ENCODE results near the gene LMX1B.

LMX1B gene

DNA sequence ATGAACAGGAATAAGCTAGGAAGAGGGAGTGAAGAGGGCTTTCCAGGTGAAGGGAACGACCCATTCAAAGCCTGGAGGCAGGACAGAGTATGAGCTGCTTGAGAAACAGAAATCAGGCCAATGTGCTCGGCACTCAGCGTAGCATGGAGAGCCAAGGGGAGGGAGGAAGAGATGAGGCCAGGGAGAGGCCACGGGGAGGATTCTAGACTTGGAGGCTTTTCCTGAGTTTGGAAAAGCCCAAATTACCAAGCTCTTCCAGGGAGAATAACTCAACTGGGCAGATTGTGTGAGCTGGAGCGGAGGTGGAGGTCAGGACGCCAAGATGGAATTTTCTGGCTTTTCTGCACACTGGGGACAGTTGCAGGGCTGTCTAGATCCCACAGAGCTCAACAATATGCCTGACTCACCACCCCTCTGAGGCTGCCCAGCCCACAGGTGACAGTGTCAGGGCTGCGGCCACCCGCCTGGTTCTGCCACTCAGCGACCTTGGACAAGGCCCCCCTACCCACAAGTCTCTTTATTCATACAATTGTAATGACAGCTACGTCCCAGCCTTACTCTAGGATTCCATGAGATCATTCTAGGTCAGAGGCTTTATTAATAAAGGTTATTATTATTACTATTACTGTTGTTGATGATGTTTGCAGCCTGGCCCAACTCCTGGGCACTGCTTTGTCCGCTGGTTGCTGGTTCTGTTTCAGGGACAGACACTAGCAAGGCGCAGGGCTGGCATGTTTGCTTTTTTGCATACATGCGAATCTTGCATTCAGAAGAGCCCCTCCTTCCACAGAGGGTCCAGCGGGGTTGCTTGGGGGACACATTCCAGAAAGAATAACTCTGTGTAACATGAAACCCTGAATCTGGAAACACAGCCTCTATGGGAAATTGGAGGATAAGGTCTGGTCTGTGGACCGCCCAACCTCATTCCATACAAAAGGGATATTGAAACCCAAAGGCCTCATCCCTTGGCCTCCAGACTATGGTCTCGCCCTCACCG lies 9.4 kb upstream of the LMX1B start:
- POLR2A ChIA-PET, result interaction anchor here (0.5 to 1.5 kb wide), 2 partner anchors 9 to 1377 kb away, joined by 3 to 6 read pairs; partner anchors contain the start of gene LMX1B
- CTCF ChIA-PET, result interaction anchor here (0.6 to 2.1 kb wide), 10 partner anchors 9 to 177 kb away, joined by 3 to 12 read pairs (median 5); partner anchors contain the start of gene LMX1B
- peaks cover 0 to 13% of the 10 kb centered on the region in 2 experiments; a peak in 2 of 3 replicates for H3K36me3 ChIP-seq (ENCODE audit: control insufficient read depth in 2 of 2, insufficient read depth in 1 of 2, low read length in 2 of 2)
- TF ChIP-seq, protein P1, sequence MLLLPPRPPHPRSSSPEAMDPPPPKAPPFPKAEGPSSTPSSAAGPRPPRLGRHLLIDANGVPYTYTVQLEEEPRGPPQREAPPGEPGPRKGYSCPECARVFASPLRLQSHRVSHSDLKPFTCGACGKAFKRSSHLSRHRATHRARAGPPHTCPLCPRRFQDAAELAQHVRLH (tag by site-specific recombination; IDR thresholded peaks at IDR 0.05), result no peak
- TF ChIP-seq ZNF624 (tag by site-specific recombination; IDR thresholded peaks at IDR 0.05) (no peak), OVOL3 (tag by site-specific recombination; IDR thresholded peaks at IDR 0.05) (no peak), ZNF629 (tag by site-specific recombination; IDR thresholded peaks at IDR 0.05) (no peak), AEBP2 (tag by site-specific recombination; IDR thresholded peaks at IDR 0.05; ENCODE audit: borderline replicate concordance) (no peak), ZBTB21 (tag by site-specific recombination; IDR thresholded peaks at IDR 0.05) (no peak), KLF9 (tag by site-specific recombination; IDR thresholded peaks at IDR 0.05; ENCODE audit: low read depth) (no peak), ZBTB6 (tag by site-specific recombination; IDR thresholded peaks at IDR 0.05) (no peak), ZNF416 (tag by site-specific recombination; IDR thresholded peaks at IDR 0.05) (no peak), ZNF221 (tag by site-specific recombination; IDR thresholded peaks at IDR 0.05; ENCODE audit: borderline replicate concordance) (no peak)
- TF ChIP-seq, protein P2, sequence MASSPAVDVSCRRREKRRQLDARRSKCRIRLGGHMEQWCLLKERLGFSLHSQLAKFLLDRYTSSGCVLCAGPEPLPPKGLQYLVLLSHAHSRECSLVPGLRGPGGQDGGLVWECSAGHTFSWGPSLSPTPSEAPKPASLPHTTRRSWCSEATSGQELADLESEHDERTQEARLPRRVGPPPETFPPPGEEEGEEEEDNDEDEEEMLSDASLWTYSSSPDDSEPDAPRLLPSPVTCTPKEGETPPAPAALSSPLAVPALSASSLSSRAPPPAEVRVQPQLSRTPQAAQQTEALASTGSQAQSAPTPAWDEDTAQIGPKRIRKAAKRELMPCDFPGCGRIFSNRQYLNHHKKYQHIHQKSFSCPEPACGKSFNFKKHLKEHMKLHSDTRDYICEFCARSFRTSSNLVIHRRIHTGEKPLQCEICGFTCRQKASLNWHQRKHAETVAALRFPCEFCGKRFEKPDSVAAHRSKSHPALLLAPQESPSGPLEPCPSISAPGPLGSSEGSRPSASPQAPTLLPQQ (tag by site-specific recombination; IDR thresholded peaks at IDR 0.05), result no peak
- no peaks in the 10 kb centered on the region for H3K4me1 ChIP-seq (ENCODE audit: control insufficient read depth, insufficient read depth, low read length)
- H3K4me3 ChIP-seq (ENCODE audit: low read depth, low read length), result no peak overlapping the region
- H3K9me3 ChIP-seq (ENCODE audit: control insufficient read depth, insufficient read depth, low read depth, low read length), result no peaks in the 10 kb centered on the region
- H3K27ac ChIP-seq (ENCODE audit: extremely low read depth, low read depth, low read length), result no peak overlapping the region

- H3K9me3 ChIP-seq (ENCODE audit: control insufficient read depth, insufficient read depth, low read depth, low read length), result no peaks in the 10 kb centered on the region
- CTCF ChIA-PET, result interaction anchor here (0.6 to 2.0 kb wide), 5 partner anchors 57 to 280 kb away, joined by 3 to 8 read pairs (median 4); no protein-coding TSS in a partner anchor
- no peaks in the 10 kb centered on the region for H3K4me1 ChIP-seq (ENCODE audit: control insufficient read depth, insufficient read depth, low read length)
- peaks cover 0 to 13% of the 10 kb centered on the region in 2 experiments; a peak in 1 of 3 replicates for H3K36me3 ChIP-seq (ENCODE audit: control insufficient read depth in 2 of 2, insufficient read depth in 1 of 2, low read length in 2 of 2)
- POLR2A ChIA-PET, result no interaction called here
- no peak overlapping the region for H3K4me3 ChIP-seq (ENCODE audit: low read depth, low read length)
- H3K27ac ChIP-seq (ENCODE audit: extremely low read depth, low read depth, low read length), result no peak overlapping the region
- TF ChIP-seq, protein P3, sequence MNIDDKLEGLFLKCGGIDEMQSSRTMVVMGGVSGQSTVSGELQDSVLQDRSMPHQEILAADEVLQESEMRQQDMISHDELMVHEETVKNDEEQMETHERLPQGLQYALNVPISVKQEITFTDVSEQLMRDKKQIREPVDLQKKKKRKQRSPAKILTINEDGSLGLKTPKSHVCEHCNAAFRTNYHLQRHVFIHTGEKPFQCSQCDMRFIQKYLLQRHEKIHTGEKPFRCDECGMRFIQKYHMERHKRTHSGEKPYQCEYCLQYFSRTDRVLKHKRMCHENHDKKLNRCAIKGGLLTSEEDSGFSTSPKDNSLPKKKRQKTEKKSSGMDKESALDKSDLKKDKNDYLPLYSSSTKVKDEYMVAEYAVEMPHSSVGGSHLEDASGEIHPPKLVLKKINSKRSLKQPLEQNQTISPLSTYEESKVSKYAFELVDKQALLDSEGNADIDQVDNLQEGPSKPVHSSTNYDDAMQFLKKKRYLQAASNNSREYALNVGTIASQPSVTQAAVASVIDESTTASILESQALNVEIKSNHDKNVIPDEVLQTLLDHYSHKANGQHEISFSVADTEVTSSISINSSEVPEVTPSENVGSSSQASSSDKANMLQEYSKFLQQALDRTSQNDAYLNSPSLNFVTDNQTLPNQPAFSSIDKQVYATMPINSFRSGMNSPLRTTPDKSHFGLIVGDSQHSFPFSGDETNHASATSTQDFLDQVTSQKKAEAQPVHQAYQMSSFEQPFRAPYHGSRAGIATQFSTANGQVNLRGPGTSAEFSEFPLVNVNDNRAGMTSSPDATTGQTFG (tag by site-specific recombination; IDR thresholded peaks at IDR 0.05; ENCODE audit: borderline replicate concordance), result no peak
- TF ChIP-seq KLF17 (tag by site-specific recombination; IDR thresholded peaks at IDR 0.05), result 0 out of 2 replicates have a peak, but pooled peaks have one; percentile 35
Measured at GRCh38 chr9:126605792-126606482, 7.8 kb upstream of the LMX1B start.

Measured in HEK293 (cell line).